ENCODE measurements around the gene NEDD4.

Gene NEDD4

GRCh38 chr15:55993111-55993803, at the start of gene NEDD4:
NEDD4 (minus strand) TSS chr15:55993612; CDS start chr15:55993555, 57 bp downstream.
- peak within 1 kb of the TSS; percentile 81 for H3K4me3 ChIP-seq (ENCODE audit: low read length)
- H4K20me1 ChIP-seq (ENCODE audit: control insufficient read depth, insufficient read depth, low read depth, low read length), result no peaks in the 10 kb centered on the region; the same call in 1 of the 2 replicates
- H3K27me3 ChIP-seq (ENCODE audit: control insufficient read depth, low read length), result peaks cover 4% of the 10 kb centered on the region; the same call in 1 of the 2 replicates
- H3K9me2 ChIP-seq (replicated peaks; ENCODE audit: control insufficient read depth, low read length), result no peaks in the 10 kb centered on the region
- H3K36me3 ChIP-seq (ENCODE audit: control insufficient read depth, low read length), result peaks cover 3% of the 10 kb centered on the region; the same call in 1 of the 2 replicates
- H3K79me2 ChIP-seq (ENCODE audit: control insufficient read depth, low read length), result peaks cover 30% of the 10 kb centered on the region
- peaks cover 21% of the 10 kb centered on the region for H3K4me1 ChIP-seq (ENCODE audit: control insufficient read depth, low read length)
- TF ChIP-seq CTCF (IDR thresholded peaks at IDR 0.05; ENCODE audit: low read depth, low read length, poor library complexity, severe bottlenecking) (peak; percentile 49), EZH2phosphoT487 (IDR thresholded peaks at IDR 0.05; ENCODE audit: borderline replicate concordance, low read length) (no peak)
- H3K9me3 ChIP-seq (ENCODE audit: control insufficient read depth, insufficient read depth, low read length), result no peaks in the 10 kb centered on the region
- peak within 1 kb of the TSS; percentile 93 for H3K4me2 ChIP-seq (ENCODE audit: low read length)
- no peaks in the 10 kb centered on the region for H3F3A ChIP-seq (ENCODE audit: control insufficient read depth, insufficient read depth)
- H3K27ac ChIP-seq (ENCODE audit: low read depth, low read length), result peak within 1 kb of the TSS; percentile 33

- no peak overlapping the region for H3K4me3 ChIP-seq (ENCODE audit: low read length)
- no peaks in the 10 kb centered on the region for H3K79me2 ChIP-seq (ENCODE audit: control insufficient read depth, low read length)
- TF ChIP-seq CTCF (IDR thresholded peaks at IDR 0.05; ENCODE audit: low read depth, low read length, poor library complexity, severe bottlenecking), result no peak
- TF ChIP-seq EZH2phosphoT487 (IDR thresholded peaks at IDR 0.05; ENCODE audit: borderline replicate concordance, low read length), result no peak
- no peaks in the 10 kb centered on the region for H3K27me3 ChIP-seq (ENCODE audit: control insufficient read depth, low read length)
- H3F3A ChIP-seq (ENCODE audit: control insufficient read depth, insufficient read depth), result no peaks in the 10 kb centered on the region
- peaks cover 12% of the 10 kb centered on the region; the same call in 1 of the 2 replicates for H3K9me3 ChIP-seq (ENCODE audit: control insufficient read depth, insufficient read depth, low read length)
- no peaks in the 10 kb centered on the region for H3K9me2 ChIP-seq (replicated peaks; ENCODE audit: control insufficient read depth, low read length)
- H3K27ac ChIP-seq (ENCODE audit: low read depth, low read length), result no peak overlapping the region
- no peaks in the 10 kb centered on the region for H3K36me3 ChIP-seq (ENCODE audit: control insufficient read depth, low read length)
- H4K20me1 ChIP-seq (ENCODE audit: control insufficient read depth, insufficient read depth, low read depth, low read length), result no peaks in the 10 kb centered on the region
- no peaks in the 10 kb centered on the region for H3K4me1 ChIP-seq (ENCODE audit: control insufficient read depth, low read length)
- no peak overlapping the region for H3K4me2 ChIP-seq (ENCODE audit: low read length)
These were observed 49.1 kb upstream of the NEDD4 start for GRCh38 chr15:56042498-56042897.

- Histone ChIP-seq H3K4me1 (ENCODE audit: control insufficient read depth, low read length) (no peaks in the 10 kb centered on the region), H3K9me3 (ENCODE audit: control insufficient read depth, insufficient read depth, low read length) (peaks cover 12% of the 10 kb centered on the region; the same call in 1 of the 2 replicates), H3K9me2 (replicated peaks; ENCODE audit: control insufficient read depth, low read length) (no peaks in the 10 kb centered on the region), H3K27ac (ENCODE audit: low read depth, low read length) (no peak overlapping the region), H3K4me3 (ENCODE audit: low read length) (no peak overlapping the region), H3F3A (ENCODE audit: control insufficient read depth, insufficient read depth) (no peaks in the 10 kb centered on the region), H3K79me2 (ENCODE audit: control insufficient read depth, low read length) (no peaks in the 10 kb centered on the region), H4K20me1 (ENCODE audit: control insufficient read depth, insufficient read depth, low read depth, low read length) (no peaks in the 10 kb centered on the region), H3K4me2 (ENCODE audit: low read length) (no peak overlapping the region), H3K27me3 (ENCODE audit: control insufficient read depth, low read length) (no peaks in the 10 kb centered on the region), H3K36me3 (ENCODE audit: control insufficient read depth, low read length) (no peaks in the 10 kb centered on the region)
- no peak for TF ChIP-seq CTCF (IDR thresholded peaks at IDR 0.05; ENCODE audit: low read depth, low read length, poor library complexity, severe bottlenecking)
- no peak for TF ChIP-seq EZH2phosphoT487 (IDR thresholded peaks at IDR 0.05; ENCODE audit: borderline replicate concordance, low read length)
These were observed 48.6 kb upstream of the NEDD4 start for GRCh38 chr15:56042031-56042430.
